Cortex of kidney (tissue), 1 donor: ENCODE measurements around the gene TNRC6C.

Experiments
- DNase-seq: peaks from one replicate; lab custom pipeline; 2025; lab: John Stamatoyannopoulos, UW

Gene TNRC6C

GRCh38 chr17:78125138-78125913 is 166.8 kb downstream of the TNRC6C start:
- no peak for DNase-seq

- no peak for DNase-seq
Observed at GRCh38 chr17:78125976-78126894, 167.7 kb downstream of the TNRC6C start.

- no peak for DNase-seq
Observed at GRCh38 chr17:78126895-78127238, 168.4 kb downstream of the TNRC6C start.

- no peak for DNase-seq
Observed at GRCh38 chr17:78127239-78127887, 168.9 kb downstream of the TNRC6C start.

GRCh38 chr17:78127888-78128550 is 169.5 kb downstream of the TNRC6C start:
- no peak for DNase-seq

GRCh38 chr17:78128551-78129350 is 170.2 kb downstream of the TNRC6C start, which contains the start of gene TMC6:
TMC6 (minus strand) TSS chr17:78128755; CDS start chr17:78126832, 1,923 bp downstream.
- DNase-seq = no peak

GRCh38 chr17:78129351-78130089 is 171.0 kb downstream of the TNRC6C start:
- no peak for DNase-seq

GRCh38 chr17:78130090-78130436 is 171.6 kb downstream of the TNRC6C start:
- no peak for DNase-seq

GRCh38 chr17:78130437-78131101 is 172.1 kb downstream of the TNRC6C start, which contains the start of gene TMC8:
TMC8 (plus strand) TSS chr17:78130771; CDS start chr17:78131589, 818 bp downstream.
- no peak for DNase-seq

GRCh38 chr17:78131172-78132083 is 172.9 kb downstream of the TNRC6C start:
- DNase-seq = no peak

GRCh38 chr17:78132084-78132676 is 173.7 kb downstream of the TNRC6C start:
- no peak for DNase-seq

GRCh38 chr17:78132767-78133178 is 174.3 kb downstream of the TNRC6C start:
- DNase-seq = no peak

- DNase-seq = no peak
Observed at GRCh38 chr17:78133179-78133951, 174.9 kb downstream of the TNRC6C start.

- DNase-seq = no peak
Observed at GRCh38 chr17:78133971-78134898, 175.7 kb downstream of the TNRC6C start.

- no peak for DNase-seq
Observed at GRCh38 chr17:78134899-78135385, 176.4 kb downstream of the TNRC6C start.

- DNase-seq = no peak
Observed at GRCh38 chr17:78135858-78136500, 177.5 kb downstream of the TNRC6C start.
